B cell (primary cell): ENCODE measurements around the gene PUS7. TPM values are rescaled to one million over a fixed set of nuclear protein-coding genes. Genes with fewer than 3 reads are reported as not detected.

Experiments
- ATAC-seq: fragments of 200-7000 bp; cut with Tn5 transposase; one replicate; pipeline ENCODE4 v1.10.0; 2021; ENCODE audit warnings: low read depth, mild to moderate bottlenecking, moderate number of reproducible peaks, moderate library complexity
- CTCF ChIA-PET: fragments of 350-600 bp; sonication (Branson Sonifier 250); formaldehyde crosslinking; loops from one replicate; lab custom pipeline; 2021; ENCODE audit warnings: antibody characterized with exemption, inconsistent platforms; lab: Charles Lee
- POLR2A ChIA-PET: fragments of 350-600 bp; sonication (Branson Sonifier 250); formaldehyde crosslinking; loops from one replicate; lab custom pipeline; 2021; ENCODE audit warnings: antibody characterized with exemption; lab: Charles Lee
- DNase-seq: peaks from one replicate; pipeline ENCODE4 v3.0.0; 2013
- H2AFZ ChIP-seq: 2 replicates; pipeline ENCODE4 v1.6.1; 2012; ENCODE audit warnings: mild to moderate bottlenecking, low read depth, low read length; ENCODE audit not compliant: insufficient read depth, poor library complexity, severe bottlenecking
- H3K27ac ChIP-seq, 2 donors: 1 replicate in 1 of 2; 2 replicates in 1 of 2; pipeline ENCODE4 v1.5.1; 2012 to 2013; ENCODE audit warnings: low read length in 2 of 2, mild to moderate bottlenecking in 2 of 2, moderate library complexity in 1 of 2
- H3K27me3 ChIP-seq, 4 experiments: fragments of 200-600 bp in 1 of 4; sonication (generic) in 1 of 4; replicated peaks in 1 of 4; 1 replicate in 2 of 4; 2 replicates in 2 of 4; pipeline versions ENCODE4 v1.6.1 to v1.7.0; 2013 to 2016; ENCODE audit warnings: low read length in 3 of 4, mild to moderate bottlenecking in 2 of 4, mixed read lengths in 1 of 4, moderate library complexity in 1 of 4; ENCODE audit not compliant: insufficient read depth in 4 of 4, control insufficient read depth in 3 of 4; ENCODE audit errors: control extremely low read depth in 1 of 4
- H3K36me3 ChIP-seq, 2 experiments: replicated peaks in 1 of 2; 1 replicate in 1 of 2; 2 replicates in 1 of 2; pipeline versions ENCODE4 v1.6.1 to v1.7.1; 2013; ENCODE audit warnings: low read length in 1 of 2; ENCODE audit not compliant: insufficient read depth in 2 of 2, control insufficient read depth in 1 of 2; ENCODE audit errors: control extremely low read depth in 1 of 2, extremely low read depth in 1 of 2
- H3K4me1 ChIP-seq, 2 donors: fragments of 200-600 bp in 1 of 2; sonication (generic) in 1 of 2; 1 replicate in 1 of 2; 2 replicates in 1 of 2; pipeline versions ENCODE4 v1.5.1 to v1.6.1; 2013 to 2017; ENCODE audit warnings: low read length in 2 of 2; ENCODE audit not compliant: control insufficient read depth in 2 of 2, insufficient read depth in 2 of 2
- H3K4me2 ChIP-seq: replicated peaks from 2 replicates; pipeline ENCODE3; 2012; ENCODE audit warnings: mild to moderate bottlenecking, low read depth, low read length; ENCODE audit not compliant: poor library complexity, severe bottlenecking
- H3K4me3 ChIP-seq, 5 experiments: fragments of 200-600 bp in 1 of 5; sonication (generic) in 1 of 5; 1 replicate in 3 of 5; 2 replicates in 2 of 5; pipeline versions ENCODE4 v1.5.1 to v1.7.0; 2011 to 2016; ENCODE audit warnings: low read length in 4 of 5, mild to moderate bottlenecking in 4 of 5, low read depth in 2 of 5, control low read depth in 1 of 5, moderate library complexity in 1 of 5; ENCODE audit not compliant: insufficient read depth in 1 of 5; ENCODE audit errors: control extremely low read depth in 1 of 5, extremely low read depth in 1 of 5
- H3K79me2 ChIP-seq: fragments of 200-600 bp; sonication (generic); one replicate; pipeline ENCODE4 v1.6.0; 2016; ENCODE audit warnings: low read length; ENCODE audit not compliant: control insufficient read depth, insufficient read depth
- H3K9ac ChIP-seq: fragments of 200-600 bp; sonication (generic); 2 replicates; pipeline ENCODE4 v1.6.1; 2017; ENCODE audit warnings: mild to moderate bottlenecking, low read length, moderate library complexity
- H3K9me3 ChIP-seq, 3 donors: one replicate each; pipeline versions ENCODE4 v1.6.1 to v1.7.1; 2013; ENCODE audit warnings: low read length in 2 of 3; ENCODE audit not compliant: control insufficient read depth in 2 of 3, insufficient read depth in 1 of 3; ENCODE audit errors: control extremely low read depth in 1 of 3
- H4K20me1 ChIP-seq: 2 replicates; pipeline ENCODE4 v1.6.0; 2012; ENCODE audit warnings: mild to moderate bottlenecking, low read length; ENCODE audit not compliant: insufficient read depth, control insufficient read depth, poor library complexity, severe bottlenecking
- H3K27ac Mint-ChIP-seq: one replicate; pipeline ENCODE4 v1.8.0; 2021; ENCODE audit warnings: mixed read lengths
- H3K27me3 Mint-ChIP-seq: one replicate; pipeline ENCODE4 v1.8.0; 2021; ENCODE audit warnings: mixed read lengths
- H3K4me1 Mint-ChIP-seq: one replicate; pipeline ENCODE4 v1.8.0; 2021; ENCODE audit warnings: mixed read lengths
- H3K4me3 Mint-ChIP-seq: one replicate; pipeline ENCODE4 v1.8.0; 2021; ENCODE audit warnings: mixed read lengths
- H3K9me3 Mint-ChIP-seq: one replicate; pipeline ENCODE4 v1.8.0; 2022; ENCODE audit warnings: mixed read lengths; ENCODE audit not compliant: insufficient read depth
- CTCF ChIP-seq: fragments of 200-600 bp; IDR thresholded peaks from one replicate; pipeline ENCODE4 v1.8.0; 2022; ENCODE audit warnings: antibody characterized with exemption, mild to moderate bottlenecking
- EZH2 ChIP-seq: IDR thresholded peaks from 2 replicates; pipeline ENCODE4 v1.6.1; 2012; ENCODE audit warnings: borderline replicate concordance, low read depth, mild to moderate bottlenecking, moderate library complexity, low read length; ENCODE audit not compliant: insufficient read depth, poor library complexity, severe bottlenecking
- WGBS: methylation state at CpG from one replicate; pipeline ENCODE4 v1.1.5; 2013; ENCODE audit warnings: missing lambda C conversion rate; ENCODE audit not compliant: insufficient coverage; 5-methylcytosine and 5-hydroxymethylcytosine counted together
- intact Hi-C: fragments of 100-400 bp; cut with micrococcal nuclease; formaldehyde crosslinking; loops from one replicate; pipeline ENCODE4 v1.10.0; 2022
- polyA plus RNA-seq: library from polyadenylated mRNA; depleted of rRNA; stranded (reverse); fragments of >200 nt; gene quantifications from 2 replicates; pipeline ENCODE4 v1.2.3, GENCODE V29; 2012
- total RNA-seq, 2 donors: library from RNA; stranded (reverse); fragments of 120-200 nt in 1 of 2; gene quantifications; 1 replicate in 1 of 2; 2 replicates in 1 of 2; pipeline versions ENCODE4 v1.2.3 to v1.2.4, GENCODE V29; 2013 to 2022

PUS7 gene
- total and polyA plus RNA-seq, 2 donors (not counting 1 experiment from before 2014, with no cell fraction given), result 2.0 to 7.7 TPM

- 100% methylated on average over 1 of the region's 2 CpGs for WGBS
- H3K27me3 ChIP-seq, result no peaks in the 10 kb centered on the region
- H3K27ac ChIP-seq, result no peak overlapping the region
- no peak for ATAC-seq
- no peaks in the 10 kb centered on the region for H3K4me1 ChIP-seq
- intact Hi-C loops, result loop anchor here (5.0 kb wide), 2 partner anchors 161 to 504 kb away; no protein-coding TSS in a partner anchor
- no peak overlapping the region for H3K4me2 ChIP-seq
- H3K27me3 Mint-ChIP-seq, result no peaks in the 10 kb centered on the region
- ChIA-PET CTCF (interaction anchor here (0.6 to 1.3 kb wide), 2 partner anchors 61 to 1853 kb away, joined by 3 read pairs; no protein-coding TSS in a partner anchor), POLR2A (interaction anchor here (0.7 kb wide), 1 partner anchor 500 kb away, joined by 3 read pairs; no protein-coding TSS in a partner anchor)
- no peak overlapping the region for H3K4me3 Mint-ChIP-seq
- H3K79me2 ChIP-seq, result no peaks in the 10 kb centered on the region
- DNase-seq, result no peak
- no peaks in the 10 kb centered on the region for H3K9me3 Mint-ChIP-seq
- peaks cover 8% of the 10 kb centered on the region for H3K4me1 Mint-ChIP-seq
- TF ChIP-seq CTCF, result no peak
- no peak for TF ChIP-seq EZH2
- no peak overlapping the region for H2AFZ ChIP-seq
- H3K9ac ChIP-seq, result no peak overlapping the region
- H3K4me3 ChIP-seq, result no peak overlapping the region
- H3K27ac Mint-ChIP-seq, result no peak overlapping the region
- no peaks in the 10 kb centered on the region for H3K9me3 ChIP-seq
- no peaks in the 10 kb centered on the region for H4K20me1 ChIP-seq
- H3K36me3 ChIP-seq, result no peaks in the 10 kb centered on the region
Observed at GRCh38 chr7:105426606-105427146, 95.4 kb downstream of the PUS7 start.

GRCh38 chr7:105423987-105424386 lies 98.1 kb downstream of the PUS7 start:
- H3K4me1 Mint-ChIP-seq, result peaks cover 4% of the 10 kb centered on the region
- TF ChIP-seq EZH2 (no peak), CTCF (no peak)
- no peaks in the 10 kb centered on the region for H3K9me3 Mint-ChIP-seq
- no peaks in the 10 kb centered on the region for H3K79me2 ChIP-seq
- 100% methylated on average over 2 of the region's 2 CpGs for WGBS
- H3K27me3 ChIP-seq, result no peaks in the 10 kb centered on the region
- intact Hi-C loops, result no loop called here
- CTCF ChIA-PET, result no interaction called here
- DNase-seq (no peak), ATAC-seq (no peak)
- H3K27ac Mint-ChIP-seq, result no peak overlapping the region
- no peaks in the 10 kb centered on the region for H4K20me1 ChIP-seq
- H3K4me3 Mint-ChIP-seq, result no peak overlapping the region
- no peaks in the 10 kb centered on the region for H3K9me3 ChIP-seq
- no peak overlapping the region for H2AFZ ChIP-seq
- H3K27me3 Mint-ChIP-seq, result no peaks in the 10 kb centered on the region
- H3K36me3 ChIP-seq, result no peaks in the 10 kb centered on the region
- no peak overlapping the region for H3K4me3 ChIP-seq
- no peak overlapping the region for H3K9ac ChIP-seq
- POLR2A ChIA-PET, result no interaction called here
- H3K4me1 ChIP-seq, result peaks cover 0 to 8% of the 10 kb centered on the region in 2 donors
- no peak overlapping the region for H3K4me2 ChIP-seq
- H3K27ac ChIP-seq, result no peak overlapping the region
